CD14-positive monocyte (primary cell): ENCODE data around the gene NOTCH3. TPM values are rescaled to one million over a fixed set of nuclear protein-coding genes. Genes with fewer than 3 reads are reported as not detected.

ENCODE experiments used
- DNase-seq, 3 donors: peaks; one replicate each; pipeline ENCODE4 v3.0.0-alpha.2; 2011 to 2022
- H2AFZ ChIP-seq: 2 replicates; pipeline ENCODE4 v1.6.0; 2012; ENCODE audit warnings: mild to moderate bottlenecking, low read depth, low read length, inconsistent platforms; ENCODE audit not compliant: insufficient read depth, poor library complexity, severe bottlenecking
- H3K27ac ChIP-seq, 2 donors: 1 replicate in 1 of 2; 2 replicates in 1 of 2; pipeline ENCODE4 v1.5.1; 2012 to 2013; ENCODE audit warnings: low read length in 2 of 2, control low read depth in 1 of 2, inconsistent platforms in 1 of 2, low read depth in 1 of 2, mild to moderate bottlenecking in 1 of 2
- H3K27me3 ChIP-seq, 2 donors: one replicate each; pipeline versions ENCODE4 v1.6.0 to v1.6.1; 2011 to 2013; ENCODE audit warnings: low read length in 2 of 2; ENCODE audit not compliant: control insufficient read depth in 2 of 2, insufficient read depth in 2 of 2
- H3K36me3 ChIP-seq, 2 donors: replicated peaks in 1 of 2; 1 replicate in 1 of 2; 2 replicates in 1 of 2; pipeline versions ENCODE4 v1.5.1 to v1.6.1; 2012 to 2013; ENCODE audit warnings: low read length in 2 of 2, control low read depth in 1 of 2, inconsistent platforms in 1 of 2, mild to moderate bottlenecking in 1 of 2; ENCODE audit not compliant: insufficient read depth in 2 of 2, control insufficient read depth in 1 of 2
- H3K4me1 ChIP-seq, 2 donors: 1 replicate in 1 of 2; 2 replicates in 1 of 2; pipeline versions ENCODE4 v1.5.1 to v1.6.1; 2012 to 2013; ENCODE audit warnings: low read length in 2 of 2, control low read depth in 1 of 2, inconsistent platforms in 1 of 2, mild to moderate bottlenecking in 1 of 2, moderate library complexity in 1 of 2; ENCODE audit not compliant: insufficient read depth in 2 of 2, control insufficient read depth in 1 of 2
- H3K4me2 ChIP-seq: replicated peaks from 2 replicates; pipeline ENCODE3; 2012; ENCODE audit warnings: low read length, moderate library complexity, mild to moderate bottlenecking; ENCODE audit not compliant: poor library complexity, severe bottlenecking; ENCODE audit errors: extremely low read depth
- H3K4me3 ChIP-seq, 3 experiments: fragments of 200-600 bp in 1 of 3; sonication (generic) in 1 of 3; replicated peaks in 1 of 3; 1 replicate in 2 of 3; 2 replicates in 1 of 3; pipeline ENCODE4 v1.5.1; 2011 to 2013; ENCODE audit warnings: low read length in 3 of 3, mild to moderate bottlenecking in 3 of 3, control low read depth in 2 of 3, low read depth in 2 of 3, inconsistent platforms in 1 of 3, moderate library complexity in 1 of 3
- H3K79me2 ChIP-seq: 2 replicates; pipeline ENCODE4 v1.6.0; 2012; ENCODE audit warnings: mild to moderate bottlenecking, control low read depth, inconsistent platforms, low read length, moderate library complexity; ENCODE audit not compliant: insufficient read depth
- H3K9ac ChIP-seq: 2 replicates; pipeline ENCODE4 v1.6.0; 2017; ENCODE audit warnings: low read length, mild to moderate bottlenecking; ENCODE audit not compliant: insufficient read depth, poor library complexity, severe bottlenecking
- H3K9me3 ChIP-seq, 2 donors: replicated peaks in 1 of 2; 1 replicate in 1 of 2; 2 replicates in 1 of 2; pipeline versions ENCODE4 v1.5.1 to v1.6.1; 2012 to 2013; ENCODE audit warnings: low read length in 2 of 2, control low read depth in 1 of 2; ENCODE audit not compliant: control insufficient read depth in 1 of 2, insufficient read depth in 1 of 2
- H4K20me1 ChIP-seq: 2 replicates; pipeline ENCODE4 v1.6.0; 2012; ENCODE audit warnings: mild to moderate bottlenecking, low read length, control low read depth, moderate library complexity; ENCODE audit not compliant: insufficient read depth
- H3K27ac Mint-ChIP-seq, 7 donors: one replicate each; pipeline ENCODE4 v1.8.0; 2020; ENCODE audit warnings: mild to moderate bottlenecking in 7 of 7, mixed read lengths in 7 of 7, moderate library complexity in 6 of 7, inconsistent platforms in 2 of 7
- H3K27me3 Mint-ChIP-seq, 3 donors: one replicate each; pipeline ENCODE4 v1.8.0; 2021 to 2022; ENCODE audit warnings: low read depth in 3 of 3, mild to moderate bottlenecking in 3 of 3, mixed read lengths in 3 of 3, moderate library complexity in 3 of 3, inconsistent platforms in 1 of 3
- H3K36me3 Mint-ChIP-seq, 2 donors: one replicate each; pipeline ENCODE4 v1.8.0; 2020; ENCODE audit warnings: mixed read lengths in 2 of 2, inconsistent platforms in 1 of 2, mild to moderate bottlenecking in 1 of 2
- H3K4me1 Mint-ChIP-seq: one replicate; pipeline ENCODE4 v1.8.0; 2020; ENCODE audit warnings: mild to moderate bottlenecking, mixed read lengths
- H3K4me3 Mint-ChIP-seq, 2 donors: one replicate each; pipeline ENCODE4 v1.8.0; 2020; ENCODE audit warnings: mild to moderate bottlenecking in 2 of 2, mixed read lengths in 2 of 2, moderate library complexity in 1 of 2
- H3K9me3 Mint-ChIP-seq, 7 donors: one replicate each; pipeline ENCODE4 v1.8.0; 2020 to 2022; ENCODE audit warnings: mixed read lengths in 7 of 7, mild to moderate bottlenecking in 6 of 7, moderate library complexity in 6 of 7, inconsistent platforms in 2 of 7
- CTCF ChIP-seq: fragments of 200-600 bp; IDR thresholded peaks from one replicate; pipeline ENCODE4 v1.8.0; 2022; ENCODE audit warnings: antibody characterized with exemption, mild to moderate bottlenecking
- WGBS: methylation state at CpG from one replicate; pipeline ENCODE4 v1.1.5; 2013; ENCODE audit warnings: missing lambda C conversion rate; ENCODE audit not compliant: insufficient coverage; 5-methylcytosine and 5-hydroxymethylcytosine counted together
- intact Hi-C, 2 donors: fragments of 100-400 bp; cut with micrococcal nuclease; formaldehyde crosslinking; loops; one replicate each; pipeline versions ENCODE4 v1.15.0 to v1.15.1; 2023
- polyA plus RNA-seq, 3 donors: library from polyadenylated mRNA; depleted of rRNA in 1 of 3; unstranded in 2 of 3; stranded (reverse) in 1 of 3; fragments of 300-500 nt in 2 of 3; fragments of >200 nt in 1 of 3; fragmentation: Illumina TruSeq in 2 of 3; gene quantifications; 1 replicate in 2 of 3; 2 replicates in 1 of 3; pipeline ENCODE4 v1.2.3, GENCODE V29; 2012 to 2021

NOTCH3 gene
- polyA plus RNA-seq, 3 donors: 0.05 to 0.51 TPM; not detected in 1

- no peaks in the 10 kb centered on the region for H3K9me3 ChIP-seq
- peaks cover 0 to 1% (median under 1%) of the 10 kb centered on the region in 3 donors for H3K27me3 Mint-ChIP-seq
- peaks cover 22 to 36% of the 10 kb centered on the region in 2 donors for H3K36me3 ChIP-seq
- peaks cover 13% of the 10 kb centered on the region in 2 donors for H3K4me1 ChIP-seq
- DNase-seq: peak in 1 of 3 donors; percentile 3
- H3K4me3 Mint-ChIP-seq: peak overlapping the region in 1 of 2 donors; percentile 52
- H3K4me1 Mint-ChIP-seq: peaks cover 11% of the 10 kb centered on the region
- H3K9ac ChIP-seq: no peak overlapping the region
- no peaks in the 10 kb centered on the region for H4K20me1 ChIP-seq
- no peaks in the 10 kb centered on the region for H3K27me3 ChIP-seq
- peaks cover 0 to 3% (median 2%) of the 10 kb centered on the region in 7 donors for H3K9me3 Mint-ChIP-seq
- H3K4me2 ChIP-seq: peak overlapping the region; percentile 98
- peak overlapping the region in 2 of 7 donors; percentile 66 to 96 for H3K27ac Mint-ChIP-seq
- peak overlapping the region in 1 of 3 experiments; percentile 80 for H3K4me3 ChIP-seq
- no peak overlapping the region for H2AFZ ChIP-seq
- H3K36me3 Mint-ChIP-seq: peaks cover 30 to 42% of the 10 kb centered on the region in 2 donors
- no peak for TF ChIP-seq CTCF
- 65% methylated on average over 3 of the region's 5 CpGs for WGBS
- H3K79me2 ChIP-seq: peaks cover 17% of the 10 kb centered on the region
- intact Hi-C loops: loop anchor here in 1 of 2 donors (10.0 kb wide), 1 partner anchor 251 kb away; the partner anchor contains the start of gene AKAP8
- peak overlapping the region in 1 of 2 donors; percentile 90 for H3K27ac ChIP-seq
Observed at GRCh38 chr19:15123900-15124299, 76.9 kb downstream of the NOTCH3 start.

- Mint-ChIP-seq H3K36me3 (peaks cover 36 to 48% of the 10 kb centered on the region in 2 donors), H3K27me3 (peaks cover 0 to 1% (median 0%) of the 10 kb centered on the region in 3 donors), H3K27ac (peak overlapping the region in 1 of 7 donors; percentile 58), H3K9me3 (peaks cover 0 to 4% (median 2%) of the 10 kb centered on the region in 7 donors), H3K4me1 (peaks cover 11% of the 10 kb centered on the region), H3K4me3 (no peak overlapping the region)
- intact Hi-C loops: loop anchor here in 1 of 2 donors (10.0 kb wide), 1 partner anchor 252 kb away; the partner anchor contains the start of gene AKAP8
- Histone ChIP-seq H3K36me3 (peaks cover 28 to 43% of the 10 kb centered on the region in 2 donors), H3K27me3 (no peaks in the 10 kb centered on the region), H4K20me1 (no peaks in the 10 kb centered on the region), H3K27ac (peak overlapping the region in 1 of 2 donors; percentile 90), H3K79me2 (peaks cover 17% of the 10 kb centered on the region), H2AFZ (no peak overlapping the region), H3K9ac (no peak overlapping the region), H3K4me2 (no peak overlapping the region), H3K9me3 (no peaks in the 10 kb centered on the region), H3K4me3 (no peak overlapping the region), H3K4me1 (peaks cover 13% of the 10 kb centered on the region in 2 donors)
- no peak for TF ChIP-seq CTCF
- peak in 1 of 3 donors; percentile 5 for DNase-seq
- WGBS: 98% methylated on average over 20 of the region's 22 CpGs
Observed at GRCh38 chr19:15123031-15123890, 77.5 kb downstream of the NOTCH3 start.
